HTERT RPE-1 (cell line): ENCODE results near the gene TCF25.
"Not testable (repeated sequence)": the region's sequence is repeated elsewhere in the genome, so short reads cannot be mapped to it uniquely, and the experiment has no call there.

Source experiments
- in situ Hi-C: fragments of 300-500 bp; cut with MboI; formaldehyde crosslinking; loops from 4 replicates; pipeline ENCODE4 v1.14.3; 2020; ENCODE audit warnings: low sequenced_read_pairs

The TCF25 gene, protein sequence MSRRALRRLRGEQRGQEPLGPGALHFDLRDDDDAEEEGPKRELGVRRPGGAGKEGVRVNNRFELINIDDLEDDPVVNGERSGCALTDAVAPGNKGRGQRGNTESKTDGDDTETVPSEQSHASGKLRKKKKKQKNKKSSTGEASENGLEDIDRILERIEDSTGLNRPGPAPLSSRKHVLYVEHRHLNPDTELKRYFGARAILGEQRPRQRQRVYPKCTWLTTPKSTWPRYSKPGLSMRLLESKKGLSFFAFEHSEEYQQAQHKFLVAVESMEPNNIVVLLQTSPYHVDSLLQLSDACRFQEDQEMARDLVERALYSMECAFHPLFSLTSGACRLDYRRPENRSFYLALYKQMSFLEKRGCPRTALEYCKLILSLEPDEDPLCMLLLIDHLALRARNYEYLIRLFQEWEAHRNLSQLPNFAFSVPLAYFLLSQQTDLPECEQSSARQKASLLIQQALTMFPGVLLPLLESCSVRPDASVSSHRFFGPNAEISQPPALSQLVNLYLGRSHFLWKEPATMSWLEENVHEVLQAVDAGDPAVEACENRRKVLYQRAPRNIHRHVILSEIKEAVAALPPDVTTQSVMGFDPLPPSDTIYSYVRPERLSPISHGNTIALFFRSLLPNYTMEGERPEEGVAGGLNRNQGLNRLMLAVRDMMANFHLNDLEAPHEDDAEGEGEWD

DNA sequence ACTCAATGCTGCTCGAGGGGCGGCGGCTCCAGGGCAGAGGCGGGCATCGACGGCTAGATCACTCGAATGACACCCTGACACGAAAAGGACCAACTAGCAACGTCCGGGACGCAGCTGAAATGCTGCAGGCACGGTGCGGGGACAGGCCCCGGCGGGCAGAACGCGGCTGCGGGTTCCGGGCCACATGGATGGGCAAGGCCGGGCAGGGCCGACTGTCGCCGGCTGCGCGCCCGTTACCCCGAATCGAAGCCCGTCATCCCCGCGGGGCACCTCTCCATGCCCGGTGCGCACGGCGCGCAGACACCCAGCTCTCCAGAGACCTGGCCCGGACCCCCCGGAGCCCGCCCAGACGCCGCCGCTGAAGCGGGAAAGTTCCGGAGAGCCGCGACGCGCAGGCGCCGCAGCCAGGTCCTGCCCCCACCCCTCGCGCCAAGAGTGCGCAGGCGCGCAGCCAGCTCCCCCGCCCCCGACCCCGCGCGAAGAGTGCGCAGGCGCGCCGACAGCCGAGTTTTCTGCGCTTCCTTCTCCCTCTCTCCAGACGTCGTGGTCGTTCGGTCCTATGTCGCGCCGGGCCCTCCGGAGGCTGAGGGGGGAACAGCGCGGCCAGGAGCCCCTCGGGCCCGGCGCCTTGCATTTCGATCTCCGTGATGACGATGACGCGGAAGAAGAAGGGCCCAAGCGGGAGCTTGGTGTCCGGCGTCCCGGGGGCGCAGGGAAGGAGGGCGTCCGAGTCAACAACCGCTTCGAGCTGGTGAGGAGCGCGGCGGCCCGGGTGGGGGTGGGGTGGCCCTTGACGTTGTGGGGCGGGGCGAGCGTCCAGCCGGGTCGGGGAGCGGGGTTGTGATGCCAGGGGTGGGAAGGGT is at the start of gene TCF25:
TSS of gene TCF25 (plus strand) at position 484 of the 863 bp plus-strand sequence. CDS start at position 560, 76 bp downstream.
- in situ Hi-C loops = no loop called here

DNA sequence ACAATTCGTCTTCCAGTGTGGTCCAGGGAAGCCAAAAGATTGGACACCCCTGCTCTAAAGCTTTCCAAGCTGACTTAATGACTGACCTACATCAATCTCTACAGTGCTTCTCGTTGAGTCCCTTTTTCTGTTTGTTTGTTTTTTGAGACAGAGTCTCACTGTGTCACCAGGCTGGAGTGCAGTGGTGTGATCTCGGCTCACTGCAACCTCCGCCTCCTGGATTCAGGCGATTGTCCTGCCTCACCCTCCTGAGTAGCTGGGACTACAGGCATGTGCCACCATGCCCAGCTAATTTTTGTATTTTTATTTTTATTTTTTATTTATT is 49.6 kb upstream of the TCF25 start:
- in situ Hi-C loops = not testable (repeated sequence)

DNA sequence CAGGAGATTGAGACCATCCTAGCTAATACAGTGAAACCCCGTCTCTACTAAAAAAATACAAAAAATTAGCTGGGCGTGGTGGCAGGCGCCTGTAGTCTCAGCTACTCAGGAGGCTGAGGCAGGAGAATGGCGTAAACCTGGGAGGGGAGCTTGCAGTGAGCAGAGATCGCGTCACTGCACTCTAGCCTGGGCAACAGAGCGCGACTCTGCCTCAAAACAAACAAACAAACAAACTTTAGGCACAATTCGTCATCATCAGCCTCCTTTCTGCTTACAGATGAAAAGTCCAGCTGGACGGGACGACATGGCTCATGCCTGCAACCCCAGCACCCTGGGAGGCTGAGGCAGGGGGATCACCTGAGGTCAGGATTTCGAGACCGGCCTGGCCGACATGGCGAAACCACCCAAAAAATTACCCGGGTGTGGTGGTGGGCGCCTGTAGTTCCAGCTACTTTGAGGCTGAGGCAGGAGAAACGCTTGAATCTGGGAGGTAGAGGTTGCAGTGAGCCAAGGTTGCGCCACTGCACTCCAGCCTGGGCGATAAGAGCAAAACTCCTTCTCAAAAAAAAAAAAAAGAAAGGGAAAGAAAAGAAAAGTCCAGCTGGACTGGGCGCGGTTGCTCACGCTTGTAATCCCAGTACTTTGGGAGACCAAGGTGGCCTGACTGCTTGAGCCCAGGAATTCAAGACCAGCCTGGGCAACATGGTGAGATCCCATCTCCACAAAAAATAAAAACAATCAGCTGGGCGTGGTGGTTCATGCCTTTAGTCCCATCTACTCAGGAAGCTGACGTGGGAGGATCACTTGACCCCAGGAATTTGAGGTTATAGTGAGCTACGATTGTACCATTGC is 46.6 kb upstream of the TCF25 start:
- in situ Hi-C loops = no loop called here

DNA sequence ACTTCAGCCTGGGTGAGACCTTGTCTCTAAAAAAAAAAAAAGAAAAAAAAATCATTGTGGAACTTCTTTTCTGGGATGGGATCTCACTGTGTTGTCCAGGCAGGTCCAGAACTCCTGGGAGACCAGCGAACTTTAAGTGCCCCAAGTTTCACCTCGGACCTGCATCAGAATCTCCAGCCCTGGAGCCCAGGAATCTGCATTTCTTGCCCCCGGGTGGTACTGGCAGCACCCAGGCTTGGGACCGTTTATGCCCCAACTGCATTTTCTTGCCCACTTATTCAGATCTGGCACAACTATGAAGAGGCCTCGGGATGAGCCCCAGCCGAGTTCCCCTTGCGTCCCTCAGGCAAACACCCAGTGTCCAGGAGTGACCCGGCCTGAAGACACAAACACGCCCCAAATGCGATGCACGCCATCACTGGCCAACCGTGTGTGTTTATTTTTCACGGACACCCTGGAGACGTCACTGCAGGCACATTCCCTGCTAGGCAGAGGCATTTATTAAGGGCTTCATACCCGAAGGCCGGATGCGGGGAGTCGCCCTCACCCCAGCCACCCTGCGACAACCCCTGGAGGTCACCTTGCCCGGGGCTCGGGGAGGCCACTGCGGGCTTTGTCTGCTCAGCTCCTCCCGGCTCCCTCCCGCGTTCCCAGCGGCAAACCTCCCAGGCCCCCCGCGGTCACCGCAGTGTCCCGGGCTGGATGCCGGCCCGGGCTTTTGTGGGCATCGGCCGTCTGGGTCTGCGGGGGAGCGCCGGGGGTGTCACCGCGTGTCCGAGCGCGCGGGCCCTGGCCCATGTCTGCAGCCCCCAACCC is 45.8 kb upstream of the TCF25 start:
- in situ Hi-C loops = no loop called here

DNA sequence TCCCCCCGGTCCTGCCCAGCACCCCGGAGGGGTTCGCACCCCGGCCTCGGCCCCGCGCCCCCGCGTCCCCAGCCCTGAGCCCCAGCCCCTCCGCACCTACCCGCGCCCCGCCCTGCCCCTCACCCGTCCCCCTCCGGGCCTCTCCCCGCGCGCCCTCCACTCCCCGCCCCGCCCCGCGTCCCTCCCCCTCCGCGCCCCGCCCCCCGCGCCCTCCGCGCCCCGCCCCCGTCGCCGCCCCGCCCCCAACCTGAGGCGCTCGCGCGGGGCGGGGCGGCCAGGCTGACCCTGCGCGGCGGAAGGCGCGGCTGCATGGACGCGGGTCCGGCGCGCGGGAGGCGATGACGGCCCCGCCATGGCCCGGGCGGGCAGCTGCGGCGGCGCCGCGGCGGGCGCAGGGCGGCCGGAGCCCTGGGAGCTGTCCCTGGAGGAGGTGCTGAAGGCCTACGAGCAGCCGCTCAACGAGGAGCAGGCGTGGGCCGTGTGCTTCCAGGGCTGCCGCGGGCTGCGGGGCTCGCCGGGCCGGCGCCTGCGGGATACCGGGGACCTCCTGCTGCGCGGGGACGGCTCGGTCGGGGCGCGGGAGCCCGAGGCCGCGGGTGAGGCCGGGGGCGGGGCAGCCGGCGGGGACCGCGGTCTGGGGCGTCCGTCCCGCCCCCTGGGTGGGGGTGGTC is 45.1 kb upstream of the TCF25 start, which contains the start of gene SPIRE2:
TSS of gene SPIRE2 (plus strand) at position 277 of the 671 bp plus-strand sequence. CDS start at position 353, 76 bp downstream.
- in situ Hi-C loops = no loop called here

DNA sequence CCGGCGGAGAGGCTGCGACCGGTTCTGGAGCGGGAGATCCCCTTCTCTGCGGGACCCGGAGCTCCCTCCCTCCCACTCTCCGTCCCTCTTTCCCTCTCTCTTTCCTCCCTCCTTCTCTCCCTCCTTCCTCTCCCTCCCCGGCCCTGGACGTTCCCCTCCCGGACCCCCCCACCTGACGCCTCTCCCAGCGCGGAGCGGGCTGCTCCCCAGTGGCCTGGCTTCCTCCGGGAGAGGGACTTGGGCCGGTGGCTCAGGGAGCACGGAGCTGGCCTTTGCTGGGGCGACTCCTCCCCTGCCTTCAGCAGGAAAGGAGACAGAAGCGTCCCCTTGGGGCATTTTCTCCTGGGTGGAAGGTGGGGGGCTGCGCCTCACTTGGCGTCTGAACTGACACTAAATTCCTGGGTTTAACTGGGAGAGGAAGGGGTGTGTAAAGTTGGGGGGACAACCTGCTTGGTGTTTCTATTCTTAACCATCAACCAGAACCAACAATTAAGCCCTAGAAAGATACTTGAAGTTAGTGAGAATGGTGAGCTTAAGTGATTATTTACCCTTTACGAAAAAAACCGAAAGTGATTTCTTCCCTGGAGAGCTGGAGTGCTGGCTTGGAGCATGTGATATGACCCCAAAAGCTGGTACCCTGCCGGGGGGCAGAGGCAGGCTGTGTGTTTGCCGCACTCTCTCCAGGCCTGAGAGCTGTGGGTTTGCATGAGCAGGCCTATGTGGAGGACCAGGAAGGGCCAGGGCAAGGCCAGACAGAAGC is 44.3 kb upstream of the TCF25 start:
- in situ Hi-C loops = no loop called here

DNA sequence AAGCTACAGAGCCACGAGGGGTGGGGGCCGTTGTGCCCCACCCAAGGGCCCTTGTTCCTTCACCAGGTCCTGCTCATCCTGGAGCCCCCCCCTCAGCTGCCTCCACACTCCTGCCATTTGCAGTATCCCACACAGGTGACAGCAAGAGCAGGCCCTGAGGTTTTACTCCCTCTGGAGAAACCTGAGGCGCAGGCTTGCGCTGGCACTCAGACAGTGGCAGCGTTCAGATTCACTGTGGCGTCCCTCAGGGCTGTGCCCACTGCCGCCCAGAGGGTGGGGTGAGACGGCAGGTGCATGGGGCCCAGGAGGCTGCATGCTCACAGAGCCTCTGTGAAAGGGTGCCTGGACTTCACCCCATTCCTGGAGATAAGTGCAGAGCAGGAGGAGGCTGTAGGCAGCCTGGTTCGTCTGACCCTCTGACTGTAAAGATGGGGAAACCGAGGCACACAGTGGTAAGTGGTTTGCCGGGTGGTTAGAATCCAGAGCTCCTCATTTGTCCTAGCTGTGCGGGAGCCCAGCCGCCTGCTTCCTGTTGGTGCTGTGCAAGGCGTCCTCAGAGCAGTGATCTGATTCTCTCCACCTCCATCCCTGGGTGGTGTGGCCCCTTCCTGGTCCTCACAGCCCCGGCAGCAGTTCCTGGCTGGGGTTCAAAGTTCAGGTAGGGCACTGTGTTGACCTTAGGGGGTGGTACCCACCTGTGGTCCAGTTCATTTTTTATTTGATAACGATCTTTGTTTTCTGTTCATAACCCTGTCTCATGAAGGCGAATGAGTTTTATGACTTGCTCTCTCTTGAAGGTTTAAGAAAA is 43.6 kb upstream of the TCF25 start:
- in situ Hi-C loops = no loop called here

DNA sequence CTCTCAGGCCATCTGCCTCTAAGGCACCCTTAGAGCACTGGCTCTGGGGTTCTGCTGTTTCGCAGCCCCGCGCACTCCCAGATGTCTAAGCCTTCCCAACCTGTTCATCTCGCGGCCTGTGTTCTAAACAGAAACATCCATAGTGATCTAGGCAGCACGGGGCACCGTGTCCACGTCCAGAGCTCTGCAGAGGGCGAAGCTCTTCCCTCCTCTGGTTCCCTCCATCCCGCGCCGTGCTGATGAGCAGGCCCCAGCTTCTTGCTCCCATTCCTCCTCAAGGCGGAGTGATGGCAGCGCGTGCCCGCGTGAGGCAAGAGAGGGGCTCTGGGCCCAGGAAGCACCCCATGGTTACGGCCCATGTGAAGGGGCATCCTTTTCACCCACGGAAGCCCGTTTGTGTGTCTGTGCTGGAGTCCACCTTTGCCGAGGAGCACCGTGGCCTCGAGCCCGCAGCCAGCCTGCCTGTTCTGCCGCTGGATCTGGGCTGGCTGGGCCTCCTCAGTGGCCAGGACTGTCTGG is 41.5 kb upstream of the TCF25 start:
- in situ Hi-C loops = no loop called here

DNA sequence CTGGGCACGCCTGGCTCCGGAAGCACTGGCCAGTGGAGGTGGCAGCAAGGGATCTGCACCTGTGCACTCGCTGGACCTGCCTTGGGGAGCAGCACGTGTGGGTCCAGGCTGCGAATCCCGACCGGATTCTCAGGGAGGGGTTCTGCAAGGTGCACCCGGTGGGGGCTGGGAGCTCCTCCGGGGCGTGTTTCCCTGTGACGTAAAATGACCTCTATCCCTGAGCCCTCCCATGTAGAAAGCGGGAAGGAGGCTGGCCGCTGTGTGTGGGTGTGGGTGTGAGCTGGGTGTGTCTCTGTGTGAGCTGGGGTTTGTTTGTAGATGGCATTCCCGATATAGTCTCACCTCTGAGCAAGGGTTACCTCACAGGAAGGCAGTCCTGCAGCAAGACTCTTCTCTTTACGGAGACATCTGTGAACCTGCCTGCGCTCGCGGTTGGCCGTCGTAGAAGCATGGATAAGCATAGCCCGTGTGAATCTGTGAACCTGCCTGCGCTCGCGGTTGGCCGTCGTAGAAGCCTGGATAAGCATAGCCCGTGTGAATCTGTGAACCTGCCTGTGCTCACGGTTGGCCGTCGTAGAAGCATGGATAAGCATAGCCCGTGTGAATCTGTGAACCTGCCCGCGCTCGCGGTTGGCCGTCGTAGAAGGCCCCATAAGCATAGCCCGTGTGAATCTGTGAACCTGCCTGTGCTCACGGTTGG is 39.6 kb upstream of the TCF25 start:
- in situ Hi-C loops = not testable (repeated sequence)

DNA sequence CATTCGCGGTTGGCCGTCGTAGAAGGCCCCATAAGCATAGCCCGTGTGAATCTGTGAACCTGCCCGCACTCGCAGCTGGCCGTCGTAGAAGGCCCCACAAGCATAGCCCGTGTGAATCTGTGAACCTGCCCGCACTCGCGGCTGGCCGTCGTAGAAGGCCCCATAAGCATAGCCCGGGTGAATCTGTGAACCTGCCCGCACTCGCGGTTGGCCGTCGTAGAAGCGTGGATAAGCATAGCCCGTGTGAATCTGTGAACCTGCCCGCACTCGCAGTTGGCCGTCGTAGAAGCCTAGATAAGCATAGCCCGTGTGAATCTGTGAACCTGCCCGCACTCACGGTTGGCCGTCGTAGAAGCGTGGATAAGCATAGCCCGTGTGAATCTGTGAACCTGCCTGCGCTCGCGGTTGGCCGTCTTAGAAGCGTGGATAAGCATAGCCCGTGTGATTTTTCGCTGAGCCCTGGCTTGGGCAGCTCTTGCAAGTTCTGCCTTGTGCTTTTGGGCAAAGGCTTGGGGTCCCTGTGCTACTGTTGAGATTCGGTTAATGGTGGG is 38.5 kb upstream of the TCF25 start:
- in situ Hi-C loops = not testable (repeated sequence)

DNA sequence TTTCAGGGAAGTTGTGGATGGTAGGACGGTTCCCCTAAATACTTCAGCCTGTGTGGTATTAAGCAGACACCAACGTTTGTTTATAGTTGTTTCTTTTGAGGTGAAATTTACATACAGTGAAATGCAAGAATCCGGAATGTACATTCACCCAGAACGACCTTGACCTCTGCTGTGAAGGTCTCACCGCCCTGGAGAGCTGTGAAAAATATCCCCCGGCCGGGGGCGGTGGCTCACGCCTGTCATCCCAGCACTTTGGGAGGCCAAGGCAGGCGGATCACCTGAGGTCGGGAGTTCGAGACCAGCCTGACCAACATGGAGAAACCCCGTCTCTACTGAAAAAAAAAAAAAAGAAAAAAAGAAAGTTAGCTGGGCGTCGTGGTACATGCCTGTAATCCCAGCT is 36.9 kb upstream of the TCF25 start:
- in situ Hi-C loops = not testable (repeated sequence)

DNA sequence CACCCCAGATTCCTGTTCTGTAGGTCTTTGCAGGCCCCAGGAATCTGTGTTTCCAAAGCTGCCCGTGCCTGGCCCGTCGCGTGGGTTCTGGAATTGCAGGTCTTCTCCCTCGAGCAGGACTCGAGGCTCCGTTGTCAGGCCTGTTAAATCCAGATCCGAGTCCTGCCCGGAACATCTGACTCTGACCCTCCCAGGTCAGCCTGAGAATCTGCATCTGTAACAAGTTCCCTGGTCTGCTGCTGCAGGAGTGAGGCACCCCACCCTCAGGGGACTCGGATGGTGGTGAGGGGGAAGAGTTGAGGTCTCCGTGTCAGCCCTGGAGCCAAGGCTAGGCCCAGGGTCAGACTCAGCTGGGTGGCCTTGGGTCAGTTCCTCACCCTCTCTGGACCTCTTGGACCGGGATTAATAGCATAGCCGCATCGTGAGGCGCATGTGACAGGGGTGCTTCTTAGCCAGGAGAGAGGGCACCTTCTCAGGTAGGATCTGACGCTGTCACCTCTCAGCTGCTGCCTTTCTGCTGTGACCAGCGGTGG is 36.3 kb upstream of the TCF25 start:
- in situ Hi-C loops = no loop called here

DNA sequence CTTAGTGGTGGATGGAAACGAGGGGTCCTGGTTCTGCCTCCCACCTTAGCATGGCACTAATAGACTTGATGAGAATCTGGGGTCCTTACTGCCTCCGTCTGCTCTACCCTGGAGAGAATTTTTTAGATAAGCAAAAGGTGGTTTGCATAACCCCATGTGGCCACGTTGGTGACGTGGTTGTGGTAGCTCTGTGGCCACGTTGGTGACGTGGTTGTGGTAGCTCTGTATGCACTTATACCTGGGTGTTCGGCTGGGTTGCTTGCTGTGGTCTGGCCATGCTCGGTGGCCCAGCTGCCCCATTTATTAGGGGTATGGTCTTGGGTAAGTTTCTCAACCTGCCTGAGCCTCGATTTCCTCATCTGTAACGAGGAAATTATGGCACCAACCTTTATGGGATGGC is 32.1 kb upstream of the TCF25 start:
- in situ Hi-C loops = no loop called here

DNA sequence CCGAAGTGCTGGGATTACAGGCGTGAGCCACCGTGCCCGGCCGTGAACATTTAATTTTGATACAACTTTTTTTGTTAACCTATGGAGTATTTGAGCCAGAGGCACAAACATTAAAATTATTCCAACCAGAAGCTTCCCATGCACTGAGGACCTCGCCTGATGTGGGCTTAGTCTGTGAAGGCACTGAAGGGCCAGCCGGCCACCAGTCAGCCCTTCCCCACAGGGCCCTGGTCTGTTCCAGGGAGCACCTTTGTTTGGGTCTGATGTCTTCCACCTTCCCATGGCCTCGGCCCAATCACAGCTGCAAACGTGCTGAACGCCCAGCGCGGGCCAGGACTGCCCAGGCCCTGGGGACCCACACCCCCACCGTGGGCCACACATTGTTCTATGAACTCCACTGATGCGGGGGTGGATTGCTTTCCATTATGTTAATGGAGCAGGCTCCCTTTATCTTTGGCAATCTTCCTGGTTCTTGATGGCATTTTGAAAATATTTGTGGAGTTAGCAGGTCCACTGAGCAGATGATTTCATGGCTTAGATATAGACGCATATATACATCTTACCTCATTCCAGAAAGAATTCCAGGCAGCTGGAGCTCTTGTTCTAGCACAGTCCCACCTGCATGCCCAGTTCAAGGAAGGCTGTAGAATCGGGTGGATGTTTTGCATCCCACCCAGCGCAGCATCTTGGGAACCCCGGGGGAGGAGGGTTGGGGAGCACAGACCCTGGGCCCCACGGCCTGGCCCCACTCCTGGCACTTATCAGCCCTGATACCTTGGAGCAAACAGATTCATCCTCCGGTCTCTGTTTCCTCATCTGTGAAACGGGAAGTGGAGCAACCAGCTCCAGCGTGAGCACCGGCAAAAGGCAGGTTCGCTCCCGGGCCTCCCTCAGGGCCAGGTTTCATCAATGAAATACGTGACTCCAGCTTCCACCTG is 30.7 kb upstream of the TCF25 start:
- in situ Hi-C loops = no loop called here
